Trophoblast cell (in vitro differentiated cells and primary cell): ENCODE measurements around the gene ASTN1.

Source experiments
- DNase-seq, 2 donors: peaks; one replicate each; pipeline ENCODE4 v3.0.0-alpha.2; 2016
- H2AFZ ChIP-seq: 2 replicates; pipeline ENCODE4 v1.6.1; 2013; ENCODE audit warnings: low read length, moderate library complexity, mild to moderate bottlenecking; ENCODE audit not compliant: insufficient read depth, poor library complexity
- H2AK5ac ChIP-seq: 2 replicates; pipeline ENCODE4 v1.6.1; 2013; ENCODE audit warnings: mild to moderate bottlenecking, low read length
- H2BK120ac ChIP-seq: 2 replicates; pipeline ENCODE4 v1.6.1; 2013; ENCODE audit warnings: low read length, mild to moderate bottlenecking, moderate library complexity; ENCODE audit not compliant: insufficient read depth, poor library complexity
- H2BK12ac ChIP-seq: 2 replicates; pipeline ENCODE4 v1.6.1; 2013; ENCODE audit warnings: mild to moderate bottlenecking, low read length, moderate library complexity
- H2BK5ac ChIP-seq: 2 replicates; pipeline ENCODE4 v1.6.1; 2013; ENCODE audit warnings: low read length, low read depth, moderate library complexity, mild to moderate bottlenecking; ENCODE audit not compliant: poor library complexity
- H3K14ac ChIP-seq: 2 replicates; pipeline ENCODE4 v1.6.1; 2013; ENCODE audit warnings: mild to moderate bottlenecking, low read length
- H3K18ac ChIP-seq: 2 replicates; pipeline ENCODE4 v1.6.1; 2013; ENCODE audit warnings: mild to moderate bottlenecking, low read length
- H3K23ac ChIP-seq: 2 replicates; pipeline ENCODE4 v1.6.1; 2013; ENCODE audit warnings: low read length
- H3K27ac ChIP-seq: 2 replicates; pipeline ENCODE4 v1.5.1; 2013; ENCODE audit warnings: low read depth, mild to moderate bottlenecking, inconsistent platforms, low read length, moderate library complexity
- H3K27me3 ChIP-seq: 2 replicates; pipeline ENCODE4 v1.6.1; 2013; ENCODE audit warnings: inconsistent platforms, mild to moderate bottlenecking, low read length, moderate library complexity; ENCODE audit not compliant: insufficient read depth
- H3K36me3 ChIP-seq, 2 experiments: 1 replicate in 1 of 2; 2 replicates in 1 of 2; pipeline ENCODE4 v1.6.1; 2013; ENCODE audit warnings: low read length in 2 of 2, mild to moderate bottlenecking in 2 of 2, moderate library complexity in 1 of 2; ENCODE audit not compliant: insufficient read depth in 2 of 2, control insufficient read depth in 1 of 2
- H3K4ac ChIP-seq: 2 replicates; pipeline ENCODE4 v1.6.1; 2013; ENCODE audit warnings: low read depth, mild to moderate bottlenecking, low read length, moderate library complexity
- H3K4me1 ChIP-seq, 2 experiments: 1 replicate in 1 of 2; 2 replicates in 1 of 2; pipeline ENCODE4 v1.6.1; 2013; ENCODE audit warnings: low read length in 2 of 2, mild to moderate bottlenecking in 2 of 2, moderate library complexity in 1 of 2; ENCODE audit not compliant: insufficient read depth in 2 of 2, control insufficient read depth in 1 of 2
- H3K4me2 ChIP-seq: 2 replicates; pipeline ENCODE4 v1.6.1; 2013; ENCODE audit warnings: inconsistent platforms, mild to moderate bottlenecking, low read length, moderate library complexity
- H3K4me3 ChIP-seq: 2 replicates; pipeline ENCODE4 v1.5.1; 2013; ENCODE audit warnings: mild to moderate bottlenecking, low read depth, low read length, inconsistent platforms
- H3K79me1 ChIP-seq: one replicate; pipeline ENCODE4 v1.6.1; 2013; ENCODE audit warnings: low read length
- H3K79me2 ChIP-seq: 2 replicates; pipeline ENCODE4 v1.6.1; 2013; ENCODE audit warnings: low read length, mild to moderate bottlenecking; ENCODE audit not compliant: control insufficient read depth, insufficient read depth, poor library complexity
- H3K9ac ChIP-seq: 2 replicates; pipeline ENCODE4 v1.6.1; 2013; ENCODE audit warnings: mild to moderate bottlenecking, low read length
- H3K9me3 ChIP-seq: 2 replicates; pipeline ENCODE4 v1.6.1; 2013; ENCODE audit warnings: low read depth, mild to moderate bottlenecking, control low read depth, inconsistent platforms, low read length; ENCODE audit not compliant: insufficient read depth
- H4K12ac ChIP-seq: 2 replicates; pipeline ENCODE4 v1.6.1; 2013; ENCODE audit warnings: low read depth, mild to moderate bottlenecking, low read length, moderate library complexity
- H4K8ac ChIP-seq: 2 replicates; pipeline ENCODE4 v1.6.1; 2013; ENCODE audit warnings: low read depth, mild to moderate bottlenecking, low read length, moderate library complexity
- H4K91ac ChIP-seq: one replicate; pipeline ENCODE4 v1.6.1; 2013; ENCODE audit warnings: low read depth, mild to moderate bottlenecking, low read length, moderate library complexity
- WGBS: extraction: QIAGEN DNeasy Blood & Tissue Kit; methylation state at CpG from one replicate; pipeline ENCODE4 v1.1.7; 2013; ENCODE audit warnings: missing lambda C conversion rate; ENCODE audit not compliant: insufficient read length, insufficient coverage; ENCODE audit errors: extremely low coverage; 5-methylcytosine and 5-hydroxymethylcytosine counted together

ASTN1 gene

DNA sequence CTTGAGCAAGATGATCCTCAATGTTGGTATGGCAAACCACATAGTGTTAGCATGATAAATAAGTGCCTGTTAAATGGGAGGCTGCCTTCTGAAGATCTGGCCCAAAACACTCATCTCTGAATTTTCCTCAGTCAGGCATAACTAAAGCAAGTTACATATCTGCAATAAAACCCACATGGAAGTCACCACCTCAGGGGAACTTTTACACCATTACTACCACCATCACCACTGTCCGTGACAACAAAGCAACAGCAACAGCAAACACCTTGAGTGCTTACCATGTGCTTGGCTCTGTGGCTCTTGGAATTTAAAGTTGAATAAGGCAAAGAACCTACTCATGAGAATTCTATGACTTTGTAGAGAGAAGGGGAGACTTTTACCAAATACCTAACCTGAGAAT lies 233.0 kb downstream of the ASTN1 start:
- Histone ChIP-seq H3K4me1 (no peaks in the 10 kb centered on the region), H3K27me3 (no peaks in the 10 kb centered on the region), H2BK12ac (no peak overlapping the region), H3K9ac (no peak overlapping the region), H4K12ac (no peak overlapping the region), H4K8ac (no peak overlapping the region), H3K79me1 (no peaks in the 10 kb centered on the region), H3K18ac (no peak overlapping the region), H3K4ac (no peak overlapping the region), H3K27ac (no peak overlapping the region), H3K23ac (no peak overlapping the region), H3K79me2 (no peaks in the 10 kb centered on the region), H3K36me3 (no peaks in the 10 kb centered on the region), H2BK5ac (no peak overlapping the region), H4K91ac (no peak overlapping the region), H3K4me3 (no peak overlapping the region), H3K4me2 (no peak overlapping the region), H3K9me3 (peaks cover 2% of the 10 kb centered on the region), H2AFZ (no peak overlapping the region), H2AK5ac (no peak overlapping the region), H2BK120ac (no peak overlapping the region), H3K14ac (no peak overlapping the region)
- no CpG with 5 or more reads among the region's 1 CpG for WGBS
- DNase-seq, result peak; percentile 57 to 70

- no CpG with 5 or more reads among the region's 5 CpGs for WGBS
- H2BK12ac ChIP-seq, result no peak overlapping the region
Measured at GRCh38 chr1:176926330-176927086, 238.0 kb downstream of the ASTN1 start.

DNA sequence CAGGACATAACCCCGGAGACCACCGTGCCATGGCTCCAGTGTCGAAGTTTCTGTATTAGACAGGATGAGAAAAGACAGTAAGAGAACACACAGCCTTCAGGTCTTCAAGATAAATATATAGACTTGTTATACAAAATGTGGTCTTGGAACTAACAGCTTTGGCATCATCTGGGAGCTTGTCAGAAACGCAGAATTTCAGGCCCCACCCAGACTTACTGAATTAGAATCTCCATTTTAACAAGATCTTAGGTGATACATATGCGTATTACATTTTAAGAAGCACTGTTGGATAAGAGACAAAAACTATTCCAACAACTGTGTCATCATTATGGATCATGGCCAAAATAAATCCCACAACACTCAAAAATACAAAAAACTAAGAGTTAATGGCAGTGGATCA lies 239.3 kb downstream of the ASTN1 start:
- H3K23ac ChIP-seq, result no peak overlapping the region
- H4K12ac ChIP-seq, result no peak overlapping the region
- no peak overlapping the region for H3K27ac ChIP-seq
- WGBS, result no CpG with 5 or more reads among the region's 5 CpGs
- H3K36me3 ChIP-seq, result no peaks in the 10 kb centered on the region
- no peaks in the 10 kb centered on the region for H3K9me3 ChIP-seq
- no peak overlapping the region for H2BK120ac ChIP-seq
- no peak overlapping the region for H4K91ac ChIP-seq
- H3K4me3 ChIP-seq, result no peak overlapping the region
- no peak for DNase-seq
- no peak overlapping the region for H2BK5ac ChIP-seq
- no peak overlapping the region for H3K4me2 ChIP-seq
- no peaks in the 10 kb centered on the region for H3K79me2 ChIP-seq
- no peaks in the 10 kb centered on the region for H3K79me1 ChIP-seq
- no peak overlapping the region for H2BK12ac ChIP-seq
- no peak overlapping the region for H3K4ac ChIP-seq
- no peak overlapping the region for H2AFZ ChIP-seq
- H4K8ac ChIP-seq, result no peak overlapping the region
- no peak overlapping the region for H3K14ac ChIP-seq
- no peak overlapping the region for H2AK5ac ChIP-seq
- no peak overlapping the region for H3K9ac ChIP-seq
- no peaks in the 10 kb centered on the region for H3K27me3 ChIP-seq
- no peak overlapping the region for H3K18ac ChIP-seq
- H3K4me1 ChIP-seq, result no peaks in the 10 kb centered on the region

More at GRCh38 chr1:176926330-176927086, 238.0 kb downstream of the ASTN1 start:
- no peak overlapping the region for H2BK5ac ChIP-seq
- H2AK5ac ChIP-seq, result no peak overlapping the region
- H3K4ac ChIP-seq, result no peak overlapping the region
- no peak overlapping the region for H3K9ac ChIP-seq
- H3K79me2 ChIP-seq, result no peaks in the 10 kb centered on the region
- H3K36me3 ChIP-seq, result no peaks in the 10 kb centered on the region
- no peaks in the 10 kb centered on the region for H3K27me3 ChIP-seq
- no peaks in the 10 kb centered on the region for H3K4me1 ChIP-seq
- H4K91ac ChIP-seq, result no peak overlapping the region
- no peak overlapping the region for H2BK120ac ChIP-seq
- no peak overlapping the region for H3K23ac ChIP-seq
- no peak for DNase-seq
- no peak overlapping the region for H4K8ac ChIP-seq
- no peak overlapping the region for H3K4me2 ChIP-seq
- H3K4me3 ChIP-seq, result no peak overlapping the region
- no peak overlapping the region for H3K27ac ChIP-seq
- H3K14ac ChIP-seq, result no peak overlapping the region
- H2AFZ ChIP-seq, result no peak overlapping the region
- H3K9me3 ChIP-seq, result no peaks in the 10 kb centered on the region
- H4K12ac ChIP-seq, result no peak overlapping the region
- H3K79me1 ChIP-seq, result no peaks in the 10 kb centered on the region
- no peak overlapping the region for H3K18ac ChIP-seq

DNA sequence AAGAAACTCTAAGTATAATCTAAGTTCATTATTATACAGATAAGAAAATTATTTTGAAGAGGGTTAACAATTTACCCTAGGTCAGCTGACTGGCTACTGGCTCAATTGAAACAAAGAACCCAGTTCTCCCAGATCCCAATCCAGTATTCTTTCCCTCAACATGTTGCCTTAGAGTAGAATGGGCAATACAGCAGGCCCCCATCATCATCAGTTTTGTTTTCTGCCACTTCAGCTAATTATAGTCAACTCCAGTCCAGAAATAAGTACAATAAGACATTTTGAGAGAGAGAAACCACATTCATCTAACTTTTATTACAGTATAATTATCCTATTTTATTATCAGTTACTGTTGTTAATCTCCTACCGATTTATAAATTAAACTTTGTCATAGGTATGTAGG lies 241.2 kb downstream of the ASTN1 start:
- H3K4me2 ChIP-seq, result no peak overlapping the region
- no peaks in the 10 kb centered on the region for H3K27me3 ChIP-seq
- no peak overlapping the region for H3K14ac ChIP-seq
- no peak overlapping the region for H3K4me3 ChIP-seq
- H2BK12ac ChIP-seq, result no peak overlapping the region
- no peak overlapping the region for H3K9ac ChIP-seq
- no peak overlapping the region for H2BK120ac ChIP-seq
- H3K9me3 ChIP-seq, result no peaks in the 10 kb centered on the region
- no peaks in the 10 kb centered on the region for H3K36me3 ChIP-seq
- no peak overlapping the region for H4K8ac ChIP-seq
- H2AK5ac ChIP-seq, result no peak overlapping the region
- DNase-seq, result no peak
- no CpG with 5 or more reads among the region's 1 CpG for WGBS
- H3K4me1 ChIP-seq, result no peaks in the 10 kb centered on the region
- no peaks in the 10 kb centered on the region for H3K79me2 ChIP-seq
- no peaks in the 10 kb centered on the region for H3K79me1 ChIP-seq
- no peak overlapping the region for H3K18ac ChIP-seq
- H2AFZ ChIP-seq, result no peak overlapping the region
- no peak overlapping the region for H4K12ac ChIP-seq
- no peak overlapping the region for H3K27ac ChIP-seq
- no peak overlapping the region for H2BK5ac ChIP-seq
- no peak overlapping the region for H3K4ac ChIP-seq
- H3K23ac ChIP-seq, result no peak overlapping the region
- H4K91ac ChIP-seq, result no peak overlapping the region
